SK-N-SH (cell line): ENCODE measurements around the gene NFIX. TPM values are rescaled to one million over a fixed set of nuclear protein-coding genes. Genes with fewer than 3 reads are reported as not detected.

Source experiments
- CTCF ChIA-PET: fragments of 300-600, 350-600 bp; formaldehyde crosslinking; extraction: SDS; loops from one replicate; lab custom pipeline; 2021; lab: Yijun Ruan, JAX
- POLR2A ChIA-PET: fragments of 350-600 bp; sonication (Branson Sonifier 250); formaldehyde crosslinking; extraction: SDS; loops from one replicate; lab custom pipeline; 2020; ENCODE audit warnings: antibody characterized with exemption, inconsistent platforms; lab: Yijun Ruan, JAX
- DNase-seq: peaks from one replicate; pipeline ENCODE4 v3.0.0; 2012
- H2AFZ ChIP-seq: fragments of 200-600 bp; sonication (generic); 2 replicates; pipeline ENCODE4 v1.8.1; 2016; ENCODE audit warnings: antibody characterized with exemption, mild to moderate bottlenecking, low read depth
- H3F3A ChIP-seq: fragments of 200-600 bp; sonication (generic); replicated peaks from 2 replicates; pipeline ENCODE3; 2016; ENCODE audit warnings: antibody characterized with exemption, mild to moderate bottlenecking; ENCODE audit not compliant: insufficient read depth
- H3K27ac ChIP-seq, 2 experiments: fragments of 200-500 bp in 1 of 2; fragments of 200-600 bp in 1 of 2; sonication (Bioruptor generic) in 1 of 2; sonication (generic), shearing (Covaris generic) in 1 of 2; 2 replicates each; pipeline versions ENCODE4 v1.5.1 to v1.6.1; 2014 to 2016; ENCODE audit warnings: low read depth in 2 of 2, inconsistent platforms in 1 of 2, low read length in 1 of 2, mild to moderate bottlenecking in 1 of 2, mixed read lengths in 1 of 2
- H3K27me3 ChIP-seq: fragments of 200-600 bp; sonication (generic), shearing (Covaris generic); 2 replicates; pipeline ENCODE4 v1.6.1; 2016; ENCODE audit warnings: mixed run types; ENCODE audit not compliant: insufficient read depth
- H3K36me3 ChIP-seq, 2 experiments: fragments of 200-500 bp in 1 of 2; fragments of 200-600 bp in 1 of 2; sonication (Bioruptor generic) in 1 of 2; sonication (generic) in 1 of 2; replicated peaks in 1 of 2; 2 replicates each; pipeline versions ENCODE3 to v1.5.1; 2014 to 2016; ENCODE audit warnings: low read length in 1 of 2, mild to moderate bottlenecking in 1 of 2; ENCODE audit not compliant: insufficient read depth in 2 of 2, control insufficient read depth in 1 of 2
- H3K4me1 ChIP-seq, 2 experiments: fragments of 200-500 bp in 1 of 2; fragments of 200-600 bp in 1 of 2; sonication (Bioruptor generic) in 1 of 2; sonication (generic), shearing (Covaris generic) in 1 of 2; 2 replicates each; pipeline versions ENCODE4 v1.5.1 to v1.6.1; 2014 to 2016; ENCODE audit warnings: low read depth in 1 of 2, low read length in 1 of 2, mixed run types in 1 of 2; ENCODE audit not compliant: insufficient read depth in 2 of 2, control insufficient read depth in 1 of 2
- H3K4me2 ChIP-seq: fragments of 200-600 bp; sonication (generic), shearing (Covaris generic); 2 replicates; pipeline ENCODE4 v1.6.1; 2017; ENCODE audit warnings: mixed run types
- H3K4me3 ChIP-seq, 2 experiments: fragments of 200-500 bp in 1 of 2; fragments of 200-600 bp in 1 of 2; sonication (Bioruptor generic) in 1 of 2; sonication (generic), shearing (Covaris generic) in 1 of 2; 2 replicates each; pipeline versions ENCODE4 v1.5.1 to v1.8.1; 2014 to 2016; ENCODE audit warnings: low read depth in 2 of 2, inconsistent platforms in 1 of 2, low read length in 1 of 2, mild to moderate bottlenecking in 1 of 2, mixed read lengths in 1 of 2, moderate library complexity in 1 of 2
- H3K79me2 ChIP-seq: fragments of 200-600 bp; sonication (generic); 2 replicates; pipeline ENCODE4 v1.8.1; 2017; ENCODE audit warnings: mild to moderate bottlenecking; ENCODE audit not compliant: insufficient read depth
- H3K9ac ChIP-seq: fragments of 200-600 bp; sonication (generic); 2 replicates; pipeline ENCODE4 v1.6.1; 2017; ENCODE audit warnings: mixed run types
- H3K9me2 ChIP-seq: fragments of 200-600 bp; sonication (generic); 2 replicates; pipeline ENCODE4 v1.6.1; 2017; ENCODE audit warnings: mixed run types
- H3K9me3 ChIP-seq: fragments of 200-600 bp; sonication (generic); 2 replicates; pipeline ENCODE4 v1.6.1; 2017; ENCODE audit warnings: mixed run types, mild to moderate bottlenecking, moderate library complexity
- H4K20me1 ChIP-seq: fragments of 200-600 bp; sonication (generic); 2 replicates; pipeline ENCODE4 v1.6.1; 2017; ENCODE audit warnings: mild to moderate bottlenecking, mixed run types; ENCODE audit not compliant: insufficient read depth
- EP300 ChIP-seq, 2 experiments: IDR thresholded peaks; 2 replicates each; pipeline versions ENCODE4 v1.4.0 to v1.6.1; 2012; ENCODE audit warnings: borderline replicate concordance in 1 of 2, low read depth in 1 of 2, low read length in 1 of 2
- FOSL2 ChIP-seq: IDR thresholded peaks from 2 replicates; pipeline ENCODE4 v1.4.0; 2012; ENCODE audit warnings: low read depth, mild to moderate bottlenecking, moderate library complexity, borderline replicate concordance
- FOXM1 ChIP-seq: IDR thresholded peaks from 2 replicates; pipeline ENCODE4 v1.4.0; 2012; ENCODE audit warnings: low read depth, mild to moderate bottlenecking
- GABPA ChIP-seq: IDR thresholded peaks from 2 replicates; pipeline ENCODE4 v1.4.0; 2012; ENCODE audit warnings: low read depth, mild to moderate bottlenecking
- MAX ChIP-seq: IDR thresholded peaks from 2 replicates; pipeline ENCODE4 v1.4.0; 2012; ENCODE audit warnings: low read depth
- MEF2A ChIP-seq: IDR thresholded peaks from 2 replicates; pipeline ENCODE4 v1.4.0; 2012; ENCODE audit warnings: low read depth, borderline replicate concordance
- MXI1 ChIP-seq: IDR thresholded peaks from 2 replicates; pipeline ENCODE4 v1.6.1; 2012; ENCODE audit warnings: mild to moderate bottlenecking, low read depth, low read length, improper control_type of control experiment
- NRF1 ChIP-seq: IDR thresholded peaks from 2 replicates; pipeline ENCODE4 v1.6.1; 2012; ENCODE audit warnings: low read depth, mild to moderate bottlenecking, low read length
- PBX3 ChIP-seq: IDR thresholded peaks from 2 replicates; pipeline ENCODE4; 2012
- POLR2AphosphoS5 ChIP-seq: IDR thresholded peaks from 2 replicates; pipeline ENCODE4 v1.6.1; 2012; ENCODE audit warnings: low read depth, low read length
- RAD21 ChIP-seq: IDR thresholded peaks from 2 replicates; pipeline ENCODE4 v1.6.1; 2012; ENCODE audit warnings: mild to moderate bottlenecking, low read length
- RCOR1 ChIP-seq: fragments of 150-350 bp; IDR thresholded peaks from 2 replicates; pipeline ENCODE4 v1.6.1; 2017; ENCODE audit warnings: antibody characterized with exemption, low read length
- REST ChIP-seq: IDR thresholded peaks from 2 replicates; pipeline ENCODE4 v1.6.1; 2012; ENCODE audit warnings: mild to moderate bottlenecking, low read depth, low read length, moderate library complexity
- RXRA ChIP-seq: IDR thresholded peaks from 2 replicates; pipeline ENCODE4 v1.4.0; 2012; ENCODE audit warnings: low read depth, mild to moderate bottlenecking, borderline replicate concordance
- SIN3A ChIP-seq: IDR thresholded peaks from 2 replicates; pipeline ENCODE4 v1.6.1; 2012; ENCODE audit warnings: low read depth, mild to moderate bottlenecking, low read length, moderate library complexity, borderline replicate concordance
- SMC3 ChIP-seq: IDR thresholded peaks from 2 replicates; pipeline ENCODE4 v1.6.1; 2012; ENCODE audit warnings: low read depth, low read length, improper control_type of control experiment
- TAF1 ChIP-seq: IDR thresholded peaks from 2 replicates; pipeline ENCODE4 v1.6.1; 2012; ENCODE audit warnings: low read depth, mild to moderate bottlenecking, low read length, moderate library complexity, borderline replicate concordance
- TCF12 ChIP-seq: IDR thresholded peaks from 2 replicates; pipeline ENCODE4 v1.4.0; 2012
- TEAD4 ChIP-seq: IDR thresholded peaks from 2 replicates; pipeline ENCODE4 v1.4.0; 2012; ENCODE audit warnings: mild to moderate bottlenecking, borderline replicate concordance; ENCODE audit not compliant: insufficient read depth
- USF2 ChIP-seq: fragments of 150-350 bp; IDR thresholded peaks from 2 replicates; pipeline ENCODE4 v1.6.1; 2017; ENCODE audit warnings: antibody characterized with exemption, low read length, low read depth, borderline replicate concordance
- ZBTB33 ChIP-seq: IDR thresholded peaks from 2 replicates; pipeline ENCODE4 v1.4.0; 2012; ENCODE audit warnings: low read depth, borderline replicate concordance
- WGBS: methylation state at CpG from one replicate; pipeline ENCODE4 v1.1.6; 2017; ENCODE audit warnings: low lambda C conversion rate; 5-methylcytosine and 5-hydroxymethylcytosine counted together
- polyA plus RNA-seq, 3 experiments: library from polyadenylated mRNA; depleted of rRNA; stranded (reverse); fragments of >200 nt; gene quantifications; 2 replicates each; pipeline ENCODE4 v1.2.3, GENCODE V29; 2012

The NFIX gene
- polyA plus RNA-seq, 1 of the 3 experiments (the other 2 are of a cell fraction): 14.8 TPM

GRCh38 chr19:13033819-13034611 is 38.7 kb downstream of the NFIX start (continued):
- TF ChIP-seq ZBTB33 (no peak), RCOR1 (no peak), REST (no peak), EP300 (IDR thresholded peaks at IDR 0.05; ENCODE audit: borderline replicate concordance in 1 of 2, low read depth in 1 of 2, low read length in 1 of 2) (no peak), NRF1 (no peak), TEAD4 (no peak), TCF12 (no peak)

- no peak overlapping the region for H3K4me2 ChIP-seq
- H3K9me3 ChIP-seq: no peaks in the 10 kb centered on the region
- POLR2A ChIA-PET: interaction anchor here (1.0 to 1.1 kb wide), 2 partner anchors 20 to 59 kb away, joined by 4 to 7 read pairs; no protein-coding TSS in a partner anchor
- H3K79me2 ChIP-seq: peaks cover 79% of the 10 kb centered on the region
- no peak for DNase-seq
- WGBS: 93% methylated on average over 8 of the region's 8 CpGs
- H2AFZ ChIP-seq: no peak overlapping the region
- peak overlapping the region in 1 of 2 experiments; percentile 17; a peak in 1 of 4 replicates for H3K27ac ChIP-seq
- CTCF ChIA-PET: interaction anchor here (0.8 to 8.6 kb wide), 12 partner anchors 9 to 75 kb away, joined by 4 to 167 read pairs (median 11); no protein-coding TSS in a partner anchor
- no peaks in the 10 kb centered on the region for H3K9me2 ChIP-seq
- peaks cover 14 to 20% of the 10 kb centered on the region in 2 experiments for H3K36me3 ChIP-seq
- H3K4me1 ChIP-seq: peaks cover 51 to 61% of the 10 kb centered on the region in 2 experiments
- no peaks in the 10 kb centered on the region; the same call in 1 of the 2 replicates for H4K20me1 ChIP-seq
- H3K9ac ChIP-seq: no peak overlapping the region
- no peak overlapping the region for H3K4me3 ChIP-seq
- no peak for TF ChIP-seq NRF1
- no peak for TF ChIP-seq MXI1
- no peak for TF ChIP-seq FOSL2
- TF ChIP-seq SMC3: no peak
- TF ChIP-seq MAX: no peak
- TF ChIP-seq MEF2A: no peak
- TF ChIP-seq EP300 (IDR thresholded peaks at IDR 0.05; ENCODE audit: borderline replicate concordance in 1 of 2, low read depth in 1 of 2, low read length in 1 of 2): no peak
- no peak for TF ChIP-seq SIN3A
- no peak for TF ChIP-seq USF2
- TF ChIP-seq TAF1: no peak
- no peak for TF ChIP-seq FOXM1
- no peak for TF ChIP-seq RXRA
- TF ChIP-seq PBX3: no peak
- no peak for TF ChIP-seq POLR2AphosphoS5
- TF ChIP-seq RAD21: no peak
- no peak for TF ChIP-seq GABPA
- TF ChIP-seq, all 33 proteins: peak for 0
- Histone ChIP-seq H3F3A (peaks cover 5% of the 10 kb centered on the region), H3K27me3 (no peaks in the 10 kb centered on the region)
These were observed 39.4 kb downstream of the NFIX start for GRCh38 chr19:13034636-13035035.
